NCI-H2081 treated with DMSO at 0.1 percent for 48 hours (cell line): ENCODE results near the gene CRHR2.

Source experiments
- DNase-seq: peaks from one replicate; lab custom pipeline; 2025; lab: John Stamatoyannopoulos, UW

The CRHR2 gene

DNA sequence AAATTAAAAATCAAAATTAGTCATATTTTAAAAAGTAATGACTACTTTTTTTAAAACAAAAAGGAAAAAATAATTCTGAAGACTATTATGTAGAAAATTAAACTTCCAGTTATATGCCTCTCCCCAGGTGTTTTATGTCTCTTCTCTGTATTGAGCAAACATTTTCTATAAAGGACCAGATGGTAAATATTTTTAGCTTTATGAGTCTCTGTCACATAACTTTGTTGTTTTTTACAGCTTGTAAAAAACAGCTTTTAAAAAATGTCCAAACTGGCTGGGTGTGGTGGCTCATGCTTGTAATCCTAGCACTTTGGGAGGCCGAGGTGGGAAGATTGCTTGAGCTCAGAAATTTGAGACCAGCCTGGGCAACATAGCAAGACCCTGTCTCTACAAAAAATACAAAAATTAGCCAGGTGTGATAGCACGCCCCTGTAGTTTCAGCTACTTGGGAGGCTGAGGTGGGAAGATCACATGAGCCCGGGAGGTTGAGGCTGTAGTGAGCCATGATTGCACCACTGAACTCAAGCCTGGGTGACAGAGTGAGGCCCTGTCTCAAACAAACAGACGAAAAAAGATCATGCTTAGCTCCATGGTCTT lies 64.1 kb downstream of the CRHR2 start:
- DNase-seq: no peak

DNA sequence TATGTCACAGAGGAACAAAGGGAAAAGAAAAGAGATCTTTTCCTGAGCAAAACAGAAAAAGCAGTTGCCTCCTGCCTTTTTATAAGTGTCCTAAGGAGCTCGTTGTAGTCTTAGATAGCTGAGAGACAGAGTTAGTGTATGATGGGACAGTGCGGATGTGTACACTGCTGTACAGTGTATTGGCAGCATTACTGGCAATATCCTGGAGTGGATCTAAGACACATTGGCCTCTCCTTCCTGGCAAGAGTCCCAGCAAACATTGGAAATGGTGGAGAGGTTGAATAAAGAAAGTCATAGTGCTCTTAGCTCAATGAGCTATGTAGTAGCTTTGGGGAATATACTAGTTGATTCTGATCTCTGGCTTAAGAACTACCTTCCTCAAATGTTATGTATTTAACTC lies 64.9 kb downstream of the CRHR2 start:
- no peak for DNase-seq

DNA sequence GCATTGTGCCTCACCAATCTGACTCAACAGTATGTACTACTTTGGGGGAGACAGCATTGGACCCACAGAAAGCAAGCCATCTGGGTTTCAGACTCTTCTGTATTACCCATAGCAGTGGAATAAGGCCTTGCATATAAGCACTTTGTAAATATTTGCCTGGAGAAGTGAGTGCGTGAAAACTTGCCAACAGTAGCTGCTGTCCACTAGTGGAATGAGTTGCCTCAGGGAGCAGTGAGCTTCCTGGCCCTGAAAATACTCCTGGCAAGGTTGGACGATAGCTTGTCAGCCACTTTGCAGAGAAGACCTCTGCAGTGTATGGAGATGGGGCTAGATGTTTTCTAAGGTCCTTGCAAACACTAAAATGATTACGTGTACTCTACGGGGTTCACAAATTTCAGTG lies 65.9 kb downstream of the CRHR2 start:
- DNase-seq: no peak

DNA sequence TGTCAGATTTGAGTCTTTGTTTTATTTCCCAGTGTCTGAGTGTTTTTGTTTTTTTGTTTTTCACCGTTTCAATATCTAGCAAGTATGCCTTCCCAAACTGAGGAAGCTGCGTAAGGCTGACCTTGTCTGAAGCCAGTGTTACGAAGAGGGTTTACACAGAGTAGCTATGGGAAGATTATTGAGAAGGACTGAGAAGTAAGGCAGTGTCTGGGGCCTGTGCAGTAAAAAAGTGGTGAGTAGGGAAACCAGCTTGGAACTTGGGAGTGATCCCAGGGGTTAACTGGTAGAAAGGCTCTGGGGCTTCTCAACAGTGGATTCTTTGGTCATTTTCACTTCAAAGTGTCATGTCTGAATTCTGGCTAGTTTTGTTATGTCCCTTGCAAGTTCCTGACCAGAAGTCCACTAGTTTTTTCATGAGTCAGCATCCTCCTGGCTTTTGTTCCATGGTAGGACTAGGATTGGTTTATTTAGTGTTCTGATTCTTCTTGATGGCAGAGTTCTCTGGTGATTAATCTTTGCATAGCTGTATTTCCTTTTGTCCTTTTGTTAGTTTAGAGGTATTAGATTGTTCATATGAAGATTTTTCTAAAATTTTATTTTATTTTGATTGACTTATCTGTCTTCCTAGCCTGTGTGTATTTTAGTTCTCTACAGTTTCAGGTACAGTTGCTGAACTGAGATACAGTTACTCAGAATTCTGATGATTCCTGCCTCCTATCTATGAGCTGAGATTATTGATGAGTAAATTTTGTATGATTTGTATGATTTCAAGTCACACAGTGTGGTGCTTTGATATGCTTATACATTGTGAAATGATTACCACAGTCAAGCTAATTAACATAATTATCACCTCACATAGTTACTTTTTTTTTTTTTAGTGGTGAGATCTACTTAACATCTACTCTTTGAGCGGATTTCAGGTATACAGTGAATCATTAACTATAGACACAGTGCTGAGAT lies 68.6 kb downstream of the CRHR2 start:
- DNase-seq: no peak

DNA sequence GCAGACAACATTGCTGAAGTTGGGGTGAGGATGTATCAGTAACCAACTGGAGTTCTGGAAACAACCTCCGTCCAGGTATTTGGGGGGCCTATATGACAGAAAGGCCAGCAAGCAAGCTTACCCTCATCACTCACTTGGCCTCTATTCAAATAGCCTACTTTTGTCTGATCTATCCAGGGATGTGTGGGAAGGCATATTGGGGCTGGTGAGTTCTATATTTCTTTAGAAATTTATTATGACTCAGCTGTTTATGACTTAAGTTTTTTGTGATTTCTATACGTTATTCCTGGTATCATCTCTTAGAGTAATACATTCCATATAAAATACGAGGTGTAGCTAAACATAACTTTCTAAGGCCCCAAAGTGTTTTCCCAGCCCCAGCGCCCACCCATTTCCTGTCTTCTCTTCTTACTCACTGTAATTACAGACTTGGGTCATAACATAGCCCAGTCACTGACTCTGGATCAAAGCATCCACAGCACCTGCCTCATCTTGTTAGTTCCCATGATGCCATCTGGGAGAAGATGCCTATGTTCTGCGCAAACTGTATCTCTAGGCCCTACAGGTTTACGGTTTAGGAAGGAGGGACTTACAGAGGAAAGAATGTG lies 69.5 kb downstream of the CRHR2 start:
- no peak for DNase-seq

DNA sequence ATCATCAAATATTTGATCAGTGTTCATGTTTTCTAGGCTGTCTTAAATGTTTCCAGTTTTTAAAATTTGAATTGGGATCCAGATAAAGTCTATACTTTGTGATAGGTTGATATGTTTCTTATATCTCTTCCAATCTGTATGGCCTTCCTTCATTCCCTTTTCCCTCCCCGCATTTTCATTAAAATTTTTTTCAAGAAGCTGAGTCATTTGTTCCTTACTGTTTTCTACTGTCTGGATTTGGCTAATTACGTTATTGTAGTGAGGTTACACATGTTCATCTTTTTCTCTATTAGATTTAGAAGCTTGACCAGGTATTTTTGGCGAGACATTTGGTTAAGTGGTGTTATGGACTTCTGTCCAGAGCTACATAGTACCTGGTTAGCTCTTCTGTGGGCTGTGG lies 76.4 kb downstream of the CRHR2 start:
- DNase-seq: no peak

DNA sequence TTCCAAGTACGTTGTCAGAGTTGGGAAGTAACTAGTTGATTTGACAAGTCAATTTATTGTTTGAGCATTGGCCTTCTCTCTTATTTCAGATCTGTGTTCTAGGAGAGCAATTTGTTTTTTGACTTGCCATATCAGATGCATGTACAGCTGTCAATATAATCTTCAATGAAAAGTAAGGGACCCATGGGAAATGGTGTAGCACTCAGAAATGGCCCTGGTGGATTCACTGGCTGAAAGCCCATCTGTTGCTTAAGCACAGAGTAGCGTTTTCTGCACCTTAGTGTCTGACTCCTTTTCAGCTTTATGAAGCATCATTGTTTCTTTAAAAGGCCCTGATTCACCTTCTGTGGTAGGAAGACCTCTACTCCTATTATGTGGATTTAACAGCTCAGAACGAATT lies 77.4 kb downstream of the CRHR2 start:
- DNase-seq: no peak
